ENCODE data around the gene TACC2. TPM values are rescaled to one million over a fixed set of nuclear protein-coding genes. Genes with fewer than 3 reads are reported as not detected.
A peak's percentile ranks its signal among the peaks of the same experiment; 100 is the strongest.

The TACC2 gene
- total RNA-seq, 1 experiment from 2014 or later, result not detected

DNA sequence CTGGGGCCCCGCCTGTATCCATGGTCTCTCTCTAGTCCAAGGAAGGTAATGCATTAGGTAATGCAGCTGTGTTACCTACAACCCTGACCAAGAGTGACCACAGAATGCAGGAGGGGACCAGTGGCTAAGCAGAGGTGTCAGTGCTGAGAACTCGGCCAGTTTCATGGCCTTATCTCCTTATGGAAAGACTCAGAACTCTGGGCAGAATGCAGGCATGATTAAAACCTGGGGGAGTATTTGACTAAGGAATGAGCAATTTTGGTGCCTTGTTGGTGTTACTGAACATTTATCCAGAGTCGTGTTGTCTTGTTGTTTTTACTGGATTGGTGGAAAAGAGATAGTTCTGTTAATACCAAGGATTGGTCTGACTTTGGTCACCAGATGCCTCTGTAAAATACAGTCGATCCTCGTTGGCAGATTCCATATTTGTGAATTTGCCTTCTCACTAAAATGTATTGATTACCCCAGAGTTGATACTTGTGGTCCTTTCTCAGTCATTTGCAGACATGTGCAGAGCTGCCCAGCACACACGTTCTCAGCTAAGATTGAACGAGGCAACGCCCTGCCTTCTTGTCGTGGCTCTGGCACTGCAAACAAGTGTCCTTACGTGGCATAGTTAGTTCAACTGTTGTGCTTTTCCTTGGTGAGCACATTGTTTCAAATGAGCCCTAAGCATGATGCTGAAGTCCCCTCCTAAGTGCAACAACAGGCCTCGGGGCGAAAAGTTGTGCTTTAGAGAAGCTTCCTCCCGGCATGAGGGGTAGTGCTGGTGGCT is 146.5 kb downstream of the TACC2 start:
- no peaks in the 10 kb centered on the region for H3K79me2 ChIP-seq (ENCODE audit: low read length)
- H3K27me3 ChIP-seq (ENCODE audit: low read length), result no peaks in the 10 kb centered on the region; the same call in 1 of the 2 replicates
- no peak overlapping the region for H3K4me2 ChIP-seq (ENCODE audit: low read depth, low read length, poor library complexity, severe bottlenecking)
- no peaks in the 10 kb centered on the region for H3K36me3 ChIP-seq (ENCODE audit: insufficient read depth, low read length)
- H3K4me3 ChIP-seq (ENCODE audit: low read length), result no peak overlapping the region
- DNase-seq, result no peak
- no peaks in the 10 kb centered on the region for H3K9me2 ChIP-seq (replicated peaks; ENCODE audit: insufficient read depth, low read length)
- no peaks in the 10 kb centered on the region for H3K9me3 ChIP-seq (ENCODE audit: low read length)
- no peaks in the 10 kb centered on the region for H4K20me1 ChIP-seq (ENCODE audit: insufficient read depth, low read depth, low read length)
- peaks cover 5% of the 10 kb centered on the region; the same call in 1 of the 2 replicates for H3K4me1 ChIP-seq (ENCODE audit: low read length)
- no peak overlapping the region for H2AFZ ChIP-seq (ENCODE audit: low read length)
- no peak overlapping the region for H3K27ac ChIP-seq (ENCODE audit: low read length)
- H3K9ac ChIP-seq (ENCODE audit: low read length), result no peak overlapping the region

GRCh38 chr10:122138831-122139625 is 150.1 kb downstream of the TACC2 start:
- H3K4me2 ChIP-seq (ENCODE audit: low read depth, low read length, poor library complexity, severe bottlenecking), result no peak overlapping the region
- H2AFZ ChIP-seq (ENCODE audit: low read length), result no peak overlapping the region
- H3K27me3 ChIP-seq (ENCODE audit: low read length), result no peaks in the 10 kb centered on the region; the same call in 1 of the 2 replicates
- H3K9me2 ChIP-seq (replicated peaks; ENCODE audit: insufficient read depth, low read length), result no peaks in the 10 kb centered on the region
- no peak for DNase-seq
- no peak overlapping the region for H3K27ac ChIP-seq (ENCODE audit: low read length)
- no peaks in the 10 kb centered on the region for H4K20me1 ChIP-seq (ENCODE audit: insufficient read depth, low read depth, low read length)
- H3K9me3 ChIP-seq (ENCODE audit: low read length), result no peaks in the 10 kb centered on the region
- no peaks in the 10 kb centered on the region for H3K79me2 ChIP-seq (ENCODE audit: low read length)
- H3K4me1 ChIP-seq (ENCODE audit: low read length), result no peaks in the 10 kb centered on the region
- H3K4me3 ChIP-seq (ENCODE audit: low read length), result no peak overlapping the region
- H3K9ac ChIP-seq (ENCODE audit: low read length), result no peak overlapping the region
- no peaks in the 10 kb centered on the region for H3K36me3 ChIP-seq (ENCODE audit: insufficient read depth, low read length)

- H4K20me1 ChIP-seq (ENCODE audit: insufficient read depth, low read depth, low read length), result no peaks in the 10 kb centered on the region
- H3K9me2 ChIP-seq (replicated peaks; ENCODE audit: insufficient read depth, low read length), result no peaks in the 10 kb centered on the region
- no peaks in the 10 kb centered on the region; the same call in 1 of the 2 replicates for H3K27me3 ChIP-seq (ENCODE audit: low read length)
- H3K4me1 ChIP-seq (ENCODE audit: low read length), result no peaks in the 10 kb centered on the region
- no peak for DNase-seq
- no peak overlapping the region for H3K27ac ChIP-seq (ENCODE audit: low read length)
- H3K4me3 ChIP-seq (ENCODE audit: low read length), result no peak overlapping the region
- no peak overlapping the region for H2AFZ ChIP-seq (ENCODE audit: low read length)
- H3K79me2 ChIP-seq (ENCODE audit: low read length), result no peaks in the 10 kb centered on the region
- no peaks in the 10 kb centered on the region for H3K36me3 ChIP-seq (ENCODE audit: insufficient read depth, low read length)
- no peak overlapping the region for H3K4me2 ChIP-seq (ENCODE audit: low read depth, low read length, poor library complexity, severe bottlenecking)
- no peak overlapping the region for H3K9ac ChIP-seq (ENCODE audit: low read length)
- H3K9me3 ChIP-seq (ENCODE audit: low read length), result no peaks in the 10 kb centered on the region
Measured at GRCh38 chr10:122139627-122140170, 150.7 kb downstream of the TACC2 start.

- Histone ChIP-seq H3K79me2 (ENCODE audit: low read length) (no peaks in the 10 kb centered on the region), H4K20me1 (ENCODE audit: insufficient read depth, low read depth, low read length) (no peaks in the 10 kb centered on the region), H3K4me2 (ENCODE audit: low read depth, low read length, poor library complexity, severe bottlenecking) (no peak overlapping the region), H2AFZ (ENCODE audit: low read length) (no peak overlapping the region), H3K27me3 (ENCODE audit: low read length) (no peaks in the 10 kb centered on the region; the same call in 1 of the 2 replicates), H3K4me3 (ENCODE audit: low read length) (no peak overlapping the region), H3K36me3 (ENCODE audit: insufficient read depth, low read length) (no peaks in the 10 kb centered on the region), H3K9me3 (ENCODE audit: low read length) (no peaks in the 10 kb centered on the region), H3K4me1 (ENCODE audit: low read length) (no peaks in the 10 kb centered on the region), H3K27ac (ENCODE audit: low read length) (no peak overlapping the region), H3K9ac (ENCODE audit: low read length) (no peak overlapping the region), H3K9me2 (replicated peaks; ENCODE audit: insufficient read depth, low read length) (no peaks in the 10 kb centered on the region)
- no peak for DNase-seq
Measured at GRCh38 chr10:122140461-122140902, 151.5 kb downstream of the TACC2 start.

DNA sequence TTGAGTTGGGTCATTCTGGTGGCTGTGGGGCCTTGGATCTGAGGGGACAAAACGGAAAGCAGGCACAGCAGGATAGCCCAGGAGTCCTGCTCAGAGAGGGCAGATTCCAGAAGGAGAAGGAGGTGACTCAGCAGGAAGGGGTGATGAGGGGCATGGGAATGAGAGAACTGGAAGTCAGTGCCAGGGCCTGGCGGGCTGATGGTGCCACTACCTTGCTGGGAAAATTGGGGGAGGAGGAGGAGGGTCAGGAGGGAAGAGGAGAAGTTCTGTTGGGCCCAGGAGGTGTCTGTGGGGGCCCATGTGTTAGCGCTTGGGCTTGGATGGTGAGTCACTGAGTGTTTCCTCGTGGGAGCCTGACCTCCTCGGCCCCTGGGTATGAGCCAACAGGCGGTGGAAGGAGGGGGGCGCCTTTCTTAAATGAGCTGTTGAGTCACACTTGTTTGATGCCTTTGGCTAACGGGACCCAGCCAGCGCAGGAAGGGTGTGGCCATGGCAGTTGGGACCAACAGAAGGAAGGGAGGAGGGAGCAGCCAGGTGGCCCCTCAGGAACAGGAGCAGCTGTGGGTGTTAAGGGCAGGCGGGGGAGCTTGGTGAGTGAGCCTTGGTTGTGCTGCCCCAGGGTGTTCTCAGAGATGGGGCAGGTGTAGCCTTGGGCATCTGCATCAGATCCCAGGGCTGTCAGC is 152.1 kb downstream of the TACC2 start:
- DNase-seq, result no peak
- H3K27ac ChIP-seq (ENCODE audit: low read length), result no peak overlapping the region
- no peaks in the 10 kb centered on the region for H4K20me1 ChIP-seq (ENCODE audit: insufficient read depth, low read depth, low read length)
- H3K9me3 ChIP-seq (ENCODE audit: low read length), result no peaks in the 10 kb centered on the region
- no peaks in the 10 kb centered on the region for H3K27me3 ChIP-seq (ENCODE audit: low read length)
- no peak overlapping the region for H3K4me3 ChIP-seq (ENCODE audit: low read length)
- H3K9ac ChIP-seq (ENCODE audit: low read length), result no peak overlapping the region
- H3K4me2 ChIP-seq (ENCODE audit: low read depth, low read length, poor library complexity, severe bottlenecking), result no peak overlapping the region
- H3K79me2 ChIP-seq (ENCODE audit: low read length), result no peaks in the 10 kb centered on the region
- H3K4me1 ChIP-seq (ENCODE audit: low read length), result no peaks in the 10 kb centered on the region
- H3K36me3 ChIP-seq (ENCODE audit: insufficient read depth, low read length), result no peaks in the 10 kb centered on the region
- no peak overlapping the region for H2AFZ ChIP-seq (ENCODE audit: low read length)
- H3K9me2 ChIP-seq (replicated peaks; ENCODE audit: insufficient read depth, low read length), result no peaks in the 10 kb centered on the region

DNA sequence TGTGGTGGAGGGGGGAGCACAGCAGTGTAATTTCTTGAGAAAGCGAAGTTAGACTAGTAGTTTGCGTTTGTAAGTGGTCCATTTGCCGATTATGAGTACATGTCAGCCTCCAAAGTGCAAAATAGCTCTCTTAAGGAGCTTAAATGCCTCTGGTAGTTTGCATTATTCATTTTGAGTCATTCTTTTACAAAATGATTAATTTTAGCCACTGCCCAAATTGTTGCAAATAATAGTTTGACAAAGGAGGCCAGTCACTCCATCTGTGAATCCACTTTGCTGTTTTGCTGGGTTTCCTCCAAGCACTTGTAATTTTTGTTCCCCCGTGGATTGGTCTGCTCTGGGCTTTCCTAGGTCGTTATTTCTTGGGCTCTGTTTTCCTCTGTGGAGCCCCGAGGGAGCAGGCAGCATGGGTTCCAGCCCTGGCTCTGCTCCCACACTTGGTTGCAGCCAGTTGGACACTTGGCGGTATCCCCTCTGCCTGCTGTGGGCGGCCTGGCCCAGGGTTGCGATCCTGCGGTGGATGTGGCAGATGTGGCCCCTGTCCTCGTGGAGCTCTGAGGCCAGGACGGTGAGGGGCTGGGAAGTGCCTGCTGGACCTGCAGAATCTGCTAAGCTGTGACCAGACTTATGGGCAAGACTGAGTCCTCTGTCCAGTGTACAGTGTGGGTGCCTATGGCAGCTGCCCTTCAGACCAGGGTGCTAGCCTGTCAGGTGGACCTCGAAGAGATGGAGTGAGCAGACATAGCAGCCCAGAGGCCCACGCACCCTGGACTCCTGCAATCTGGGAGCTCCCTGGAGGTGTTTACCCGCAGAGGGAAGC is 153.1 kb downstream of the TACC2 start:
- H3K4me3 ChIP-seq (ENCODE audit: low read length), result no peak overlapping the region
- H3K9ac ChIP-seq (ENCODE audit: low read length), result no peak overlapping the region
- H3K27me3 ChIP-seq (ENCODE audit: low read length), result no peaks in the 10 kb centered on the region
- no peaks in the 10 kb centered on the region for H3K79me2 ChIP-seq (ENCODE audit: low read length)
- no peaks in the 10 kb centered on the region for H4K20me1 ChIP-seq (ENCODE audit: insufficient read depth, low read depth, low read length)
- no peak overlapping the region for H2AFZ ChIP-seq (ENCODE audit: low read length)
- H3K36me3 ChIP-seq (ENCODE audit: insufficient read depth, low read length), result no peaks in the 10 kb centered on the region
- no peak overlapping the region for H3K27ac ChIP-seq (ENCODE audit: low read length)
- H3K4me1 ChIP-seq (ENCODE audit: low read length), result no peaks in the 10 kb centered on the region
- H3K9me3 ChIP-seq (ENCODE audit: low read length), result no peaks in the 10 kb centered on the region
- no peak for DNase-seq
- no peaks in the 10 kb centered on the region for H3K9me2 ChIP-seq (replicated peaks; ENCODE audit: insufficient read depth, low read length)
- H3K4me2 ChIP-seq (ENCODE audit: low read depth, low read length, poor library complexity, severe bottlenecking), result no peak overlapping the region

DNA sequence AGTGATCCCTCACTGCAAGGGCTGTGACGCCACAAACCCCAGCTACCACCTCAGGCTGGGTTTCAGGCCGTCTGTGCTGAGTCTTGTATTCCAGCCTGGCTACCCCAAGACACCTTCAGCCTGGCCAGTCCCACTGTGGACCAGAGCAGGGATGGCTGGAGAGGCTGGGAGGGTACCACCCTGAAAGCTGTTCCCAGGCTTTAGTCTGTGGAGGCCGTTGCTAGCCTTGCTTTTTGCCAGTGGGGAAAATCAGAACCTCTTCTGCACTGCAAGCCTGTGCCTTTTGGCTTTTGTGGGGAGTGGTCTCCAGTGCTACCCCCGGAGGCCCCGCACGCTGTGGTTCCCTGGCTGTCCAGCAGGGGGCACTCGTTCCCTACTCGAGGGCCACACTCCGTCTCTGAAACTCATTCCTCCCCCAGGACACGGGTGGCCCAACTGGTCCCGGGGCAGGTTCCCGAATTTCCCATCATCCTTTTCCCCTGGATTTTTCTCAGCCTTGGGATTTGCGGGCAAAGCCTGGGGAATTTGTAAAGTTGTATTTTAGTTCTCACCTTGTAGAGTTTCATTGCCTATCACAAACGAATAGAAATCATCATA is 153.8 kb downstream of the TACC2 start:
- no peaks in the 10 kb centered on the region for H3K27me3 ChIP-seq (ENCODE audit: low read length)
- no peak overlapping the region for H3K4me2 ChIP-seq (ENCODE audit: low read depth, low read length, poor library complexity, severe bottlenecking)
- peak; percentile 69 for DNase-seq
- H3K4me3 ChIP-seq (ENCODE audit: low read length), result no peak overlapping the region
- H3K9me2 ChIP-seq (replicated peaks; ENCODE audit: insufficient read depth, low read length), result no peaks in the 10 kb centered on the region
- H3K79me2 ChIP-seq (ENCODE audit: low read length), result no peaks in the 10 kb centered on the region
- H3K4me1 ChIP-seq (ENCODE audit: low read length), result no peaks in the 10 kb centered on the region
- H3K9ac ChIP-seq (ENCODE audit: low read length), result no peak overlapping the region
- no peaks in the 10 kb centered on the region for H3K36me3 ChIP-seq (ENCODE audit: insufficient read depth, low read length)
- no peaks in the 10 kb centered on the region for H4K20me1 ChIP-seq (ENCODE audit: insufficient read depth, low read depth, low read length)
- no peaks in the 10 kb centered on the region for H3K9me3 ChIP-seq (ENCODE audit: low read length)
- no peak overlapping the region for H3K27ac ChIP-seq (ENCODE audit: low read length)
- no peak overlapping the region for H2AFZ ChIP-seq (ENCODE audit: low read length)
